ENCODE measurements around the gene TCF7.

TCF7 gene

GRCh38 chr5:134161513-134162395 lies 47.3 kb downstream of the TCF7 start:
- FAIRE-seq (no peak), DNase-seq (ENCODE audit: insufficient read length, low spot score) (no peak)
- TF ChIP-seq CTCF (IDR thresholded peaks at IDR 0.05; ENCODE audit: insufficient read depth, missing control alignments), result no peak

- FAIRE-seq, result no peak
- no peak for TF ChIP-seq CTCF (IDR thresholded peaks at IDR 0.05; ENCODE audit: insufficient read depth, missing control alignments)
- no peak for DNase-seq (ENCODE audit: insufficient read length, low spot score)
Observed at GRCh38 chr5:134162592-134162991, 48.1 kb downstream of the TCF7 start.

- DNase-seq (ENCODE audit: insufficient read length, low spot score), result no peak
- FAIRE-seq, result no peak
- TF ChIP-seq CTCF (IDR thresholded peaks at IDR 0.05; ENCODE audit: insufficient read depth, missing control alignments), result peak; percentile 4
Observed at GRCh38 chr5:134171972-134172371, 57.5 kb downstream of the TCF7 start.

GRCh38 chr5:134174841-134175839 lies 60.7 kb downstream of the TCF7 start:
- no peak for TF ChIP-seq CTCF (IDR thresholded peaks at IDR 0.05; ENCODE audit: insufficient read depth, missing control alignments)
- DNase-seq (ENCODE audit: insufficient read length, low spot score) (no peak), FAIRE-seq (no peak)

- FAIRE-seq (no peak), DNase-seq (ENCODE audit: insufficient read length, low spot score) (no peak)
- no peak for TF ChIP-seq CTCF (IDR thresholded peaks at IDR 0.05; ENCODE audit: insufficient read depth, missing control alignments)
Observed at GRCh38 chr5:134175921-134176510, 61.5 kb downstream of the TCF7 start.

- TF ChIP-seq CTCF (IDR thresholded peaks at IDR 0.05; ENCODE audit: insufficient read depth, missing control alignments), result no peak
- DNase-seq (ENCODE audit: insufficient read length, low spot score) (peak; percentile 58), FAIRE-seq (no peak)
Observed at GRCh38 chr5:134176511-134177368, 62.3 kb downstream of the TCF7 start, which contains the start of gene SKP1. TSS of gene SKP1 (minus strand) at chr5:134176950. CDS start at chr5:134174022, 2,928 bp downstream.

Data from D721Med (cell line).